ENCODE measurements around the gene PEX14.

GRCh38 chr1:10525208-10525607 lies 50.5 kb downstream of the PEX14 start:
- no peak for TF ChIP-seq POLR2AphosphoS5 (IDR thresholded peaks at IDR 0.05; ENCODE audit: low read depth, low read length)
- no peak for TF ChIP-seq SIN3A (IDR thresholded peaks at IDR 0.05; ENCODE audit: borderline replicate concordance, insufficient read depth, low read length)
- TF ChIP-seq TAF1 (IDR thresholded peaks at IDR 0.05; ENCODE audit: borderline replicate concordance, insufficient read depth, low read length), result no peak
- no peak for TF ChIP-seq REST (IDR thresholded peaks at IDR 0.05; ENCODE audit: insufficient read depth in 1 of 2, low read depth in 2 of 2, low read length in 2 of 2)
